Activated naive CD4-positive, alpha-beta T cell treated with anti-CD3 and anti-CD28 coated beads for 36 hours (primary cell): ENCODE results near the gene IFI30. TPM values are rescaled to one million over a fixed set of nuclear protein-coding genes. Genes with fewer than 3 reads are reported as not detected.
A peak's percentile ranks its signal among the peaks of the same experiment; 100 is the strongest.

ENCODE experiments used
- CTCF ChIA-PET: fragments of 350-600 bp; sonication (Branson Sonifier 250); formaldehyde crosslinking; loops from one replicate; lab custom pipeline; 2021; ENCODE audit warnings: antibody characterized with exemption; lab: Charles Lee
- DNase-seq: peaks from one replicate; pipeline ENCODE4 v3.0.0-alpha.2; 2020
- H3K27ac Mint-ChIP-seq: one replicate; pipeline ENCODE4 v1.8.0; 2021; ENCODE audit warnings: mild to moderate bottlenecking, mixed read lengths
- H3K27me3 Mint-ChIP-seq: one replicate; pipeline ENCODE4 v1.8.0; 2021; ENCODE audit warnings: low read depth, mixed read lengths
- H3K36me3 Mint-ChIP-seq: one replicate; pipeline ENCODE4 v1.8.0; 2021; ENCODE audit warnings: low read depth, mixed read lengths
- H3K4me1 Mint-ChIP-seq: one replicate; pipeline ENCODE4 v1.8.0; 2021; ENCODE audit warnings: low read depth, mixed read lengths
- H3K4me3 Mint-ChIP-seq: one replicate; pipeline ENCODE4 v1.8.0; 2021; ENCODE audit warnings: mild to moderate bottlenecking, moderate library complexity, mixed read lengths
- H3K9me3 Mint-ChIP-seq: one replicate; pipeline ENCODE4 v1.8.0; 2021; ENCODE audit warnings: mixed read lengths
- intact Hi-C: fragments of 100-400 bp; cut with micrococcal nuclease; formaldehyde crosslinking; loops from one replicate; pipeline ENCODE4 v1.15.1; 2023
- total RNA-seq, 2 experiments: library from RNA; stranded (reverse); gene quantifications; one replicate each; pipeline ENCODE4 v1.2.3, GENCODE V29; 2021

Gene IFI30
- total RNA-seq, 2 experiments from 2014 or later, result 19.0 to 20.8 TPM

DNA sequence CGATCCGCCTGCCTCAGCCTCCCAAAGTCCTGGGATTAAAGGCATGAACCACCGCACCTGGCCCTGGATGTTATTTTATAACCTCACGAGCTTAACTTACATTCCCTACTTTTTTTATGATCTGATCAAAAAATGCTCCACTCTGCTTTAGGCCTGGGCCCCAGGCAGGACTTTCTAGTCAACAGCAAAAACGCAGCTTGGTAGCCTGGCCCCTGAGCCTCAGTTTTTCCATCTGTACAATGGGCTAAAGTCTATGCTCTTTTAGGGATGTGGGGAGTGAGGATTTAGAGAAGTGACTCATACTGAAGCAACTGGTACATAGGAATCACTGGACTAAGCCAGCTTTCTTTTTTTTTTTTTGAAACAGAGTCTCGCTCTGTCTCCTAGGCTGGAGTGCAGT, 32.6 kb upstream of the IFI30 start:
- intact Hi-C loops, result no loop called here
- no peaks in the 10 kb centered on the region for H3K4me1 Mint-ChIP-seq
- CTCF ChIA-PET, result interaction anchor here (1.5 kb wide), 1 partner anchor 10 kb away, joined by 5 read pairs; no protein-coding TSS in a partner anchor
- no peak for DNase-seq
- peaks cover 23% of the 10 kb centered on the region for H3K36me3 Mint-ChIP-seq
- no peaks in the 10 kb centered on the region for H3K27me3 Mint-ChIP-seq
- no peak overlapping the region for H3K27ac Mint-ChIP-seq
- H3K9me3 Mint-ChIP-seq, result peaks cover 2% of the 10 kb centered on the region
- no peak overlapping the region for H3K4me3 Mint-ChIP-seq

- Mint-ChIP-seq H3K27me3 (no peaks in the 10 kb centered on the region), H3K4me3 (no peak overlapping the region), H3K4me1 (no peaks in the 10 kb centered on the region), H3K9me3 (peaks cover 2% of the 10 kb centered on the region), H3K27ac (peak overlapping the region; percentile 31), H3K36me3 (peaks cover 26% of the 10 kb centered on the region)
- CTCF ChIA-PET, result no interaction called here
- intact Hi-C loops, result no loop called here
- DNase-seq, result no peak
These were observed 29.7 kb upstream of the IFI30 start for GRCh38 chr19:18143902-18144301.

DNA sequence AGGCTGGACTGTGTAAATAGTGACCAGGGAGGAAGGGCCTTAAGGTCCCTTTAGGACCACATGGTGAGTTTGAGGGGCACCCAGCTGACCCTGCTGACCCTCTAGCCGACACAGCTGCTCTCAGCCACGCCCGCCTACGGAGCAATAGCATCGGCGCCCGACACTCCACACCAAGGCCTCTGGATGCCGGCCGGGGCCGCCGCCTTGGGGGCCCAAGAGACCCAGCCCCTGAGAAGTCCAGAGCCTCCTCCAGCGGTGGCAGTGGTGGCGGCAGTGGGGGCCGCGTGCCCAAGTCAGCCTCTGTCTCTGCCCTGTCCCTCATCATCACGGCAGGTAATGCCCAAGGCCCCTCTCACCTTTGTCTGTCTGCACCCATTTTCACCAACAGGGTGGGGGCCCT, 29.3 kb upstream of the IFI30 start:
- H3K36me3 Mint-ChIP-seq, result peaks cover 24% of the 10 kb centered on the region
- H3K4me1 Mint-ChIP-seq, result no peaks in the 10 kb centered on the region
- H3K4me3 Mint-ChIP-seq, result no peak overlapping the region
- intact Hi-C loops, result no loop called here
- H3K27me3 Mint-ChIP-seq, result no peaks in the 10 kb centered on the region
- peaks cover 2% of the 10 kb centered on the region for H3K9me3 Mint-ChIP-seq
- no peak for DNase-seq
- peak overlapping the region; percentile 31 for H3K27ac Mint-ChIP-seq
- CTCF ChIA-PET, result no interaction called here

GRCh38 chr19:18144906-18145305, 28.7 kb upstream of the IFI30 start:
- peaks cover 2% of the 10 kb centered on the region for H3K9me3 Mint-ChIP-seq
- H3K4me3 Mint-ChIP-seq, result no peak overlapping the region
- no peak for DNase-seq
- no peaks in the 10 kb centered on the region for H3K27me3 Mint-ChIP-seq
- intact Hi-C loops, result no loop called here
- H3K27ac Mint-ChIP-seq, result no peak overlapping the region
- CTCF ChIA-PET, result interaction anchor here (1.4 kb wide), 2 partner anchors 15 to 243 kb away, joined by 3 to 4 read pairs; no protein-coding TSS in a partner anchor
- peaks cover 22% of the 10 kb centered on the region for H3K36me3 Mint-ChIP-seq
- no peaks in the 10 kb centered on the region for H3K4me1 Mint-ChIP-seq

- intact Hi-C loops, result no loop called here
- Mint-ChIP-seq H3K36me3 (peaks cover 22% of the 10 kb centered on the region), H3K9me3 (no peaks in the 10 kb centered on the region), H3K4me3 (no peak overlapping the region), H3K4me1 (no peaks in the 10 kb centered on the region), H3K27me3 (no peaks in the 10 kb centered on the region), H3K27ac (no peak overlapping the region)
- CTCF ChIA-PET, result interaction anchor here (0.6 to 1.4 kb wide), 4 partner anchors 14 to 243 kb away, joined by 3 to 6 read pairs (median 4); no protein-coding TSS in a partner anchor
- DNase-seq, result no peak
These were observed 28.1 kb upstream of the IFI30 start for GRCh38 chr19:18145391-18145999.

- intact Hi-C loops, result no loop called here
- Mint-ChIP-seq H3K27ac (no peak overlapping the region), H3K36me3 (peaks cover 19% of the 10 kb centered on the region), H3K4me3 (no peak overlapping the region), H3K27me3 (no peaks in the 10 kb centered on the region), H3K9me3 (no peaks in the 10 kb centered on the region), H3K4me1 (peaks cover 10% of the 10 kb centered on the region)
- CTCF ChIA-PET, result no interaction called here
- no peak for DNase-seq
These were observed 26.2 kb upstream of the IFI30 start for GRCh38 chr19:18147396-18147795.

DNA sequence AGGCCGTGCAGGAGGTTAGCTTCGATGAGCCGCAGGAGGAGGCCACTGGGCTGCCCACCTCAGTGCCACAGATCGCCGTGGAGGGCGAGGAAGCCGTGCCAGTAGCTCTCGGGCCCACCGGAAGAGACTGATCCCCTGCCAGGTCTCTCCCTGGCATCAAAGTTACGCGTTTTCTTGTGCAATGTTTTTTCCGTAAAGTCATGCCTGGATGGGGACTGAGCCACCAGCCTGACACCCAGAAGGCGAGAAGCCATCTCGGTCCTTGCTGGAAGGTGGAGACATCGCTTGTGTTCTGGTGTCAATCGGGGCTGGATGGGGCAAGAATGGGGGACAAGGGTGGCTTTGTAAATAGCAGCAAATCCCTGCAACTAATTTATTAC, 24.0 kb upstream of the IFI30 start:
- intact Hi-C loops, result no loop called here
- Mint-ChIP-seq H3K4me3 (no peak overlapping the region), H3K27me3 (no peaks in the 10 kb centered on the region), H3K27ac (no peak overlapping the region), H3K4me1 (peaks cover 19% of the 10 kb centered on the region), H3K36me3 (peaks cover 13% of the 10 kb centered on the region), H3K9me3 (no peaks in the 10 kb centered on the region)
- CTCF ChIA-PET, result no interaction called here
- no peak for DNase-seq

DNA sequence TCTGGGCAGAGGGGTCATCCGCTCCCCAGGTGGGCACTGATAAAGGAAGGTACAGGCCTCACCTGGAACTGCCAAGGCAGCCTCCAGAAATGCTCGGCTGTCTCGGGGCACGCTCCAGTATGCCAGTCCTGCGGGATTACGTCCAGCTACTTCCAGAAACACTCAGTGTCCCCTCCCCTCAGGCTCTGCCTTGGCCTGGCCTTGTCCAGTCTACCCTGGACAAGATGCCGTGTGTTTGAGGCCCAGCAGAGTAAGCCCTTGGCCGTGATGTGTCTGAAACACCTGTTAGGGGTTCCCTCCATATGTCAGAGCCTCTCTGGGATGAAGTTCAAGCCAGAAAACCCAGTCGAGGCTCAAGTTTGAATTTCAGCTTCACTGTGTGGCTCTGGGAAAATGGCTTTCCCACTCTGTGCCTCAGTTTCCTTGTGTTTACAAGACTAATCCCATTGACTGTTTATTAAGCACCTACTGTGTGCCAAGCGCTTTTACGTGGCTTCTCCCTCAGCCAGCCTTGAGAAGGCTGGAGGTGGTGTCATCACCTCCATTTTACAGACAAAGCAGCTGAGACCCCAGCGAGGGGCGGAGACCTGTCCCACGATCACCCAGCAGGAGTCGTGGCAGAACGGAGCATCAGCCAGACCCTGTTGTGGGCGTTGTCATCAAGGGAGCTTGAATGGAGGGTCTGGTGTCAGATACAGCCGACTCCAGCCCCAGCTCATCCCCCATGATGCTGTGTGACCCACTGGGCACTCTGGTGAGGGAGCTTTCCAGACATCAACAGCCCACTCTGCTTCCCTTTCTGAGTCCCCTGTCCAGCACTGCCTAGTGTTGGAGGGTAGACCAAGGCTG, 22.6 kb upstream of the IFI30 start:
- intact Hi-C loops, result no loop called here
- peaks cover 7% of the 10 kb centered on the region for H3K36me3 Mint-ChIP-seq
- peak overlapping the region; percentile 79 for H3K4me3 Mint-ChIP-seq

GRCh38 chr19:18152442-18152816, 21.2 kb upstream of the IFI30 start:
- H3K9me3 Mint-ChIP-seq, result no peaks in the 10 kb centered on the region
- peaks cover 22% of the 10 kb centered on the region for H3K4me1 Mint-ChIP-seq
- intact Hi-C loops, result loop anchor here (1.0 to 2.0 kb wide), 10 partner anchors 33 to 293 kb away; partner anchors contain the start of genes ARRDC2, LSM4, RAB3A and RPL18A
- peak overlapping the region; percentile 93 for H3K27ac Mint-ChIP-seq
- peak overlapping the region; percentile 79 for H3K4me3 Mint-ChIP-seq
- CTCF ChIA-PET, result interaction anchor here (0.7 to 2.7 kb wide), 7 partner anchors 9 to 89 kb away, joined by 3 to 11 read pairs (median 3); partner anchors contain the start of gene MAST3
- no peaks in the 10 kb centered on the region for H3K27me3 Mint-ChIP-seq
- peak; percentile 100 for DNase-seq
- H3K36me3 Mint-ChIP-seq, result peaks cover 4% of the 10 kb centered on the region

More for the DNA sequence above, 22.6 kb upstream of the IFI30 start:
- Mint-ChIP-seq H3K4me1 (peaks cover 22% of the 10 kb centered on the region), H3K27ac (peak overlapping the region; percentile 93), H3K27me3 (no peaks in the 10 kb centered on the region), H3K9me3 (no peaks in the 10 kb centered on the region)
- DNase-seq, result no peak
- CTCF ChIA-PET, result interaction anchor here (0.8 to 2.7 kb wide), 8 partner anchors 10 to 92 kb away, joined by 3 to 11 read pairs (median 5); no protein-coding TSS in a partner anchor

- Mint-ChIP-seq H3K9me3 (no peaks in the 10 kb centered on the region), H3K4me3 (peak within 1 kb of the TSS; percentile 83), H3K27me3 (no peaks in the 10 kb centered on the region), H3K27ac (peak within 1 kb of the TSS; percentile 93), H3K36me3 (peaks cover 4% of the 10 kb centered on the region), H3K4me1 (peaks cover 22% of the 10 kb centered on the region)
- peak; percentile 100 for DNase-seq
- CTCF ChIA-PET, result interaction anchor here (0.7 to 2.7 kb wide), 7 partner anchors 8 to 90 kb away, joined by 3 to 11 read pairs (median 3); partner anchors contain the start of gene MAST3
- intact Hi-C loops, result loop anchor here (1.0 to 2.0 kb wide), 11 partner anchors 8 to 294 kb away; partner anchors contain the start of genes ARRDC2, LSM4, RAB3A and RPL18A
These were observed 20.6 kb upstream of the IFI30 start, which contains the start of gene PIK3R2 for GRCh38 chr19:18152817-18153555. Gene PIK3R2 (plus strand): TSS chr19:18153163. CDS start chr19:18155880, 2,717 bp downstream.

DNA sequence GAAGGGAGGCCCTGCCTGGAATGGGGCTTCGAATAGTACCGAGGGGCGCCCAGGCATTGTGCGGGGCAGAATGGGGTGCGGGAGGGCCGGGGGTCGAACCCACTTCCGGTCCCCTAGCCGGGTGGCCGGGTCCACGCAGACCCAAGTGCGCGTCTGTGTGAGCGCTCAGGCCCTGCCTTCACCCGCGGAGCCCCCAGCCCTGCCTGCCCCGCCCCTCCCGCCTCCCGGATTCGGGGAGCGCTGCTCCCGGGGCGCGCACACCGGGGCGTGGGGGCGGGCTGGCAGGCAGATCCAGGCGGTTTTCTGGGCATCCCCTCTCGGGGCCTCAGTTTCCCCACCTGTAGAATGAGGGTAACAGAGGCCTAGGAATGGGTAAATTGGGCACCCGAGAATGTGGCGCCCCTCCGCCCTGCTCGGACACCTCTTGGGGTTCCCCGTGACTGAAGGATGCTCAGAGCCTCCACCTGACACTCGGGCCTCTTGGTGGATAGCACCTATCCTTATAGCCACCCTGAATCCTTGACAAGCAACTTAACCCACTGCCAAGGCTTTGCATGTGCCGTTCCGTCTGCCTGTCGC, 20.0 kb upstream of the IFI30 start:
- no peaks in the 10 kb centered on the region for H3K27me3 Mint-ChIP-seq
- CTCF ChIA-PET, result interaction anchor here (1.2 kb wide), 1 partner anchor 15 kb away, joined by 3 read pairs; no protein-coding TSS in a partner anchor
- peak overlapping the region; percentile 37 for H3K27ac Mint-ChIP-seq
- peaks cover 2% of the 10 kb centered on the region for H3K36me3 Mint-ChIP-seq
- intact Hi-C loops, result loop anchor here (1.0 to 2.0 kb wide), 4 partner anchors 8 to 205 kb away; partner anchors contain the start of gene ARRDC2
- H3K4me1 Mint-ChIP-seq, result peaks cover 22% of the 10 kb centered on the region
- DNase-seq, result peak; percentile 46
- H3K4me3 Mint-ChIP-seq, result peak overlapping the region; percentile 83
- H3K9me3 Mint-ChIP-seq, result no peaks in the 10 kb centered on the region
